Stimulated activated CD4-positive, alpha-beta T cell treated with anti-CD3 and anti-CD28 coated beads, Interleukin-15, amount 100 ng/mL, for 1 hour (primary cell): ENCODE data around the gene PAGR1.
A peak's percentile ranks its signal among the peaks of the same experiment; 100 is the strongest.
"Not testable (repeated sequence)": the region's sequence is repeated elsewhere in the genome, so short reads cannot be mapped to it uniquely, and the experiment has no call there.

ENCODE experiments used
- DNase-seq, 2 donors: peaks; one replicate each; pipeline ENCODE4 v3.0.0-alpha.2; 2020; ENCODE audit warnings: low read depth in 1 of 2, low spot score in 1 of 2

PAGR1 gene

GRCh38 chr16:29791845-29792807 is 23.8 kb upstream of the PAGR1 start:
- DNase-seq, result no peak

DNA sequence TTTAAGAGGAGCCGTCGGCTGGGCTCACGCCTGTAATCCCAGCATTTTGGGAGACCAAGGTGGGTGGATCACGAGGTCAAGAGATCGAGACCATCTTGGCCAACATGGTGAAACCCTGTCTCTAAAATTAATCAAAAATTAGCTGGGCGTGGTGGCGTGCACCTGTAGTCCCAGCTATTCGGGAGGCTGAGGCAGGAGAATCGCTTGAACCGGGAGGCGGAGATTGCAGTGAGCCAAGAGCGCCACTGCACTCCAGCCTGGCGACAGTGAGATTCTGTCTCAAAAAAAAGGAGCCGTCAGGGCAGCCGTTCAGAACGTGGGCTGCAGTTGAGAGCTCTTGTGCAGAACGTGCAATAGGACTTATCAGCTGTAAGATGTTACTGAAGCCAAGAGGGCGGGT is 22.8 kb upstream of the PAGR1 start:
- not testable (repeated sequence) for DNase-seq

DNA sequence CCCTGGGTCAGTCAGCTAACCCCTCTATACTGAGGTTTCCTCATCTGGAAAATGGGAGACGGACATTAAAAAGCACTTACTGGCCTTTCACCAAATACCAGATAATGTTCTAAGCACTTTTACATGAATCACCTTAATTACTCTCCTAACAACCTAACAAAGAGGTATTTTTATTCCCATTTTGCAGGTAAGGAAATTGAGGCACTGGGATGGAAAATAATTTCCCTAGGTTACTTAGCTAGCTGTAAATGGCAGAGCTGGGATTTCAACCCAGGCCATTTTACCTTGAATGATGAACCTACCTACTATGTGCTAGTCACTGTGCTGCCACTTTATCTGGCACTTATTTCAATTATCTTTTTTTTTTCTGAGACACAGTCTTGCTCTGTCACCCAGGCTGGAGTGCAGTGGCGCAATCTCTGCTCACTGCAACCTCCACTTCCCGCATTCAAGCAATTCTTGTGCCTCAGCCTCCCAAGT is 21.7 kb upstream of the PAGR1 start:
- no peak for DNase-seq

GRCh38 chr16:29802416-29802935 is 13.5 kb upstream of the PAGR1 start:
- no peak for DNase-seq

DNA sequence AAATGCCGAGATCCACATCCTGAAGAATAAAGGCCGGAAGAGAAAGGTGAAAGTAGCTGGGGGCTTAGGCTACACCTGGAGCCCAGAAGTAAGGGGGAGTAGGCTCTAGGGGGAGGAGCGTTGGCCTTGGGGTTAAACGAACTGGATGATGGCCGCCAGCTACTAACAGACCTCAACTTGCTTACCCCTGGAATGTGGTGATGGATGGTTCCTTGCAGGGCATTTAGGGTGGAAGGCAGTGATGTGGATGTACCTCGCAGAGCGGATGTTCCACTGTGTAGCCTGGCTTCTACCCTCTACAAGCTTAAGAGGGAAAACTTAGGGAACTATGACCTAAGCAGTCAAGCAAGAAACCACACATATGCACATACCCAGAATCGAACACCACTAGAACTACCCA is 11.9 kb upstream of the PAGR1 start:
- no peak for DNase-seq

GRCh38 chr16:29804455-29805231 is 11.3 kb upstream of the PAGR1 start:
- no peak for DNase-seq

DNA sequence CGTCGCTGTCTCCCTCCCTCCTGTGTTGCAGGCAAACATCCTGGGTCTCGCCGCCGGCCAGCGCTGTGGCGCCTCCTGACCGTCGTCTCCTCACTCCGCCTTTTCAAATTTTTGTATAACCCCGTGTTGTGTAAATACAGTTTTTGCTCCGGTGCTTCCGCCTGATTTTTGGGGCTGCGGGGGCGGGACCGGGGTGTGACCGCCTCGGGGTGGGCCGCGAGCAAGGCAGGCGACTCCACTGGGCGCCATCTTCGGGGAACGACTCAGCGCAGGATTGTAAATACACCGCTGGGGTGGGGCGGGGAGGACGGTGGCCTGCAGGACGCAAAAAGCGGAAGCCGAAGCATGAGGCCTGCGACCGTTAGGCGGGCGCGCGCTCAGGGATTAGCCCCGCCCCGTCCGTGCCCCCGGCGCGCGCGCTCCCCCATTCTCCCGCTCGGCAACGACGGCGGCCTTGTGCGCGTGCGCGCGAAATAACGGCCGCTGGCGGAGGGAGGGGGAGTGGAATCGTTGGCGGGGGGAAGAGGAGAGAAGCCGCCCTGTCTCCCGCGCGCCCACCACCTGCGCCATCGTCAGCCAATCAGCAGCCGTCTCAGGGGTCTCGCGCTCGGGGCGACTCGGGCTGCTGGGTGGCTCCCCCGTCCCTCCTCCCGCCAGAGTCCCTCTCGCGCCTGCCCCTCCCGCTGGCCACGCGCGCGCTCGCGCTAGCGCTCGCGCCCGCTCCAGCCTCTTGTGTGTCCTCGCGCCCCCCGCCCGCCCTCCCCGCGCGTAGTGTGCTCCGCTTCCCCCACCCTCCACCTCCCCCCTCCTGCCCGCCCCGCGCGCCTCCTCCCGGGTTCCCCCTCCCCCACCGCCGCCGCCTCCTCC is 10.5 kb upstream of the PAGR1 start:
- peak; percentile 96 to 97 for DNase-seq

- DNase-seq, result peak in 1 of 2 donors; percentile 74
Observed at GRCh38 chr16:29806099-29806579, 9.8 kb upstream of the PAGR1 start, which contains the start of gene MAZ. Gene MAZ, plus strand, starts transcription at chr16:29806529. Its CDS starts 173 bp downstream, at chr16:29806702.

GRCh38 chr16:29806641-29807425 is 9.1 kb upstream of the PAGR1 start:
- peak in 1 of 2 donors; percentile 49 for DNase-seq

- DNase-seq, result peak; percentile 72 to 74
Observed at GRCh38 chr16:29807426-29808218, 8.3 kb upstream of the PAGR1 start.

GRCh38 chr16:29808219-29808900 is 7.6 kb upstream of the PAGR1 start:
- DNase-seq, result no peak

DNA sequence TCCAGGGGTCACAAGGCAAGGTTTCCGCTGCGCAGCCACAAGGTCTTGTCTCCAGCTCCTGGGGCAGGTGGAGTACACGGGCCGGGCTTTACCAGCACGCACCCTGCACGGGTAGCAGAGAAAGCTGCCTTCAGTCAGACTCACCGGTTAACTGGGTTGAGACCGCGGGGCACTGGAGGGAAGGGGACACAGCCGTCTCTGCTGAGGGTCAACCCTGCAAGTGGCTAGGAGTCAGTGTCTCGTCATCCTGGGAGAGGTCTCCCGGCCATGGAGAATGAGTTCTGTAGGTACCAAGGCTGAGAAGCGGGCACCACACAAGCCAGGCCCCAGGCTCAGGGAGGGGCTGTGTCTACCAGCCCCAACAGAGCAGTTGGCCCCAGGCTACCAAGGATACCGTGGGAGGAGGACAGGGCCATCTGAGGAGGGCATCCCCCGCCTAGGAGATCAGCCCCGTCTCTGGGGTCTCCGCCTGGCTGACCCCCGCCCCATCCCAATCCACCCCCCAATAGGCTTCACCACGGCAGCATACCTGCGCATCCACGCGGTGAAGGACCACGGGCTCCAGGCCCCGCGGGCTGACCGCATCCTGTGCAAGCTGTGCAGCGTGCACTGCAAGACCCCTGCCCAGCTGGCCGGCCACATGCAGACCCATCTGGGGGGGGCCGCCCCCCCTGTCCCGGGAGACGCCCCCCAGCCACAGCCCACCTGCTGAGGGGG is 6.8 kb upstream of the PAGR1 start:
- DNase-seq, result no peak

DNA sequence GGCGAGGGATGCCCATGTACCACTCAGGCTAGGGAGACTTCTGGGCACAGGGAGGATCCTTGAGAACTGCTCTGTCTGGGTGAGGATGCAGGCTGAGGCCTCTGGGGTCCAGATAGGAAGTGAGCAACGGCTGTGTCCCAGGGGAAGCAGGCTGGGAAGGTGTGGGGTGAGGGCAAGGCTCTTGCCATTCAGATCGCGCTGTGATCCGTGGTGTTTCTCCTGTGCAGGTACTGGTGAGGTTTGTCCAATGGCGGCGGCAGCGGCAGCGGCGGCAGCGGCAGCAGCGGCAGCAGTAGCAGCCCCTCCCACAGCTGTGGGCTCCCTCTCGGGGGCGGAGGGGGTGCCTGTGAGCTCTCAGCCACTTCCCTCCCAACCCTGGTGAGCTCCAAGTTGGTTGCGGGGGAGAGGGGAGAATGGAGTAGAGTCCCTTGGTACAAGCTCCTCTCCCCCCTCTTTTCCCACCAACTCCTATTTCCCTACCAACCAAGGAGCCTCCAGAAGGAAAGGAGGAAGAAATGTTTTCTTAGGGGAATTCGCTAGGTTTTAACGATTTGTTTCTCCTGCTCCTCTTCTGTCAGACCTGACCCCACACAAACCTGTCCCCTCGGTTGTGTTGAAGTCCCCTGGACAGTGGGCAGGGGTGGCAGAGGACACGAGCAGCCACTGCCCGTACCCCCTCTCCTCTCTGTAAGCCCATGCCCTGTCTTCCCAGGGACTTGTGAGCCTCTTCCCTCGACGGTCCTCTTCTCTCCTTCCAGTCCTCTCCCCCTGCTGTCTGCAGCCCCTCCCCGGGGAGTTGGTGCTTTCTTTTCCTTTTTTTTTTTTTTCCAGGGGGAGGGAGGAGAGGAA is 5.9 kb upstream of the PAGR1 start:
- DNase-seq, result no peak

DNA sequence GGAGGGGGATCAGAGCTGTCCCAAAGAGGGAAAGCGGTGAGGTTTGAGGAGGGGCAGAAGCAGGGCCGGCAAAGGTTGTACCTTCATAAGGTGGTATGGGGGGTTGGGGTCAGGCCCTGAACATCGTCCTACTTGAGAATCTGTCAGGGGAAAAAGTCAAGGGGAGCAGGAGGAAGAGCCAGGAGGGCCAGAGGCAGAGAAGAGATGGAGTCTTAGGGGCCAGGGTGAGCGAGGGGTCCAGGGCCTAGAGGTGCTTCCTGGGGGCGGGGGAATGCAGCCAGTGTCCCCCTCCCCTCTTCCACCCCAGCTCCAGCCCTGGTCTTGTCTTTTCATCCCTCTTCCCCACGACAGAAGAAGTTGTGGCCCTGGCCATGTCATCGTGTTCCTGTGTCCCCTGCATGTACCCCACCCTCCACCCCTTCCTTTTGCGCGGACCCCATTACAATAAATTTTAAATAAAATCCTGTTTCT is 5.2 kb upstream of the PAGR1 start:
- DNase-seq, result no peak

DNA sequence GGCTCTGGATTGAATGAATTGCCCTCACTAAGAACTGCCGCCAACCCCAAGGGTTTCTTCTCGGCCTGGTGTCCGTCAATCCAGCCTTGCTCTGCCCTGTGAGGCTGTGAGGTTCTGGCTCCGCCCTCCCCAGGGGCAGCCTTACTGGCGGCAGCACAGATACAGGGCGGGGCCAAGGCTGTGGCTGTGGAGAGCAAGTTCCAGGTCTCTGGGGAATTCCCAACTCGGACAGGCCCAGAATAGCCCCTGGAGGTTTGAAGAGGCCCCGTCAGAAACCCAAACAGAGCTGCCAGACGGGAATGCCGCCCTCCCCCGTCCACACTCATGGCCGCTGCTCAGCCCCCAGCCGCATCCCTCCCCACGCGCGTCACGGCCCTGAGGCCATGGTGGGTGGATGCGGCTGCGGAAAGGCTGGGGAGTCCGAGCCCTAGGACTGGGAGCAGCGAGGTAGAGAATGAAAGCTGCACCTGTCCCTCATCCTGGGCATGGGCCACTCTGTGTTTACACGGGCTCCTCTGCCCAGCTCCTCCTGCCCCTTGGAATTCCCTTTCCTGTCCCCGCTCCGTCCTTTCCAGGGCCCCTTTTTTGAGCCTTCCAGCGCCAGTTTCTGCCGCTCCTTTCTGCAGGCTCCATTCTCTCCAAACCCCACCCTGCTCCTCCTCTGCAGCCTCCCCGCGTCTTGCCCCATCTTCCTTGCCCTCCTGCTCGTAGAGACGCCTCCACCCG is 4.6 kb upstream of the PAGR1 start:
- DNase-seq, result peak; percentile 37 to 51
